Thoracic aorta (tissue), 2 donors: ENCODE data around the gene DTX3. TPM values are rescaled to one million over a fixed set of nuclear protein-coding genes. Genes with fewer than 3 reads are reported as not detected.
A peak's percentile ranks its signal among the peaks of the same experiment; 100 is the strongest.
"Not testable (repeated sequence)": the region's sequence is repeated elsewhere in the genome, so short reads cannot be mapped to it uniquely, and the experiment has no call there.

Experiments used
- ATAC-seq: fragments of 150-250 bp; one replicate; pipeline ENCODE4 v1.8.0; 2017; ENCODE audit warnings: low read depth; ENCODE audit not compliant: insufficient number of reproducible peaks, low FRiP score
- DNase-seq: peaks from one replicate; pipeline ENCODE4 v3.0.0-alpha.2; 2020; ENCODE audit warnings: low spot score
- H3K27ac ChIP-seq, 2 donors: fragments of 200-600 bp; sonication (generic); 1 replicate in 1 of 2; 2 replicates in 1 of 2; pipeline ENCODE4 v1.5.1; 2016; ENCODE audit warnings: mild to moderate bottlenecking in 2 of 2, moderate library complexity in 2 of 2
- H3K27me3 ChIP-seq: fragments of 200-600 bp; sonication (generic); replicated peaks from 2 replicates; pipeline ENCODE4 v1.6.0; 2016; ENCODE audit warnings: mild to moderate bottlenecking; ENCODE audit not compliant: insufficient read depth
- H3K36me3 ChIP-seq: fragments of 200-600 bp; sonication (generic); one replicate; pipeline ENCODE4 v1.5.1; 2016
- H3K4me1 ChIP-seq, 2 donors: fragments of 200-600 bp; sonication (generic); 1 replicate in 1 of 2; 2 replicates in 1 of 2; pipeline versions ENCODE4 v1.5.1 to v1.6.0; 2016; ENCODE audit warnings: low read depth in 2 of 2, mild to moderate bottlenecking in 1 of 2; ENCODE audit not compliant: control insufficient read depth in 1 of 2
- H3K4me3 ChIP-seq: fragments of 200-600 bp; sonication (generic); 2 replicates; pipeline ENCODE4 v1.5.1; 2016; ENCODE audit warnings: mild to moderate bottlenecking
- H3K9me3 ChIP-seq: fragments of 200-600 bp; sonication (generic); 2 replicates; pipeline ENCODE4 v1.5.1; 2016
- CTCF ChIP-seq: fragments of 200-600 bp; sonication (generic); IDR thresholded peaks from one replicate; pipeline ENCODE4 v1.5.1; 2019; ENCODE audit warnings: antibody characterized with exemption
- total RNA-seq, 2 donors: library from RNA; depleted of rRNA; stranded (reverse); fragments of >200 nt; gene quantifications; one replicate each; pipeline versions ENCODE4 v1.1.0 to v1.2.3, GENCODE V29; 2016

Gene DTX3
- total RNA-seq: 10 to 100 TPM; 37.9 to 55.1 TPM

- Histone ChIP-seq H3K27me3 (no peaks in the 10 kb centered on the region), H3K36me3 (peaks cover 32% of the 10 kb centered on the region), H3K4me3 (peak within 1 kb of the TSS; percentile 78), H3K27ac (peak within 1 kb of the TSS; percentile 97 to 98), H3K4me1 (peaks cover 0 to 31% of the 10 kb centered on the region in 2 donors), H3K9me3 (no peaks in the 10 kb centered on the region)
- peak; percentile 33 for ATAC-seq
- TF ChIP-seq CTCF: no peak
- no peak for DNase-seq
Measured at GRCh38 chr12:57604454-57604991, at the start of gene DTX3. TSS of gene DTX3 (plus strand) at chr12:57604824. CDS start at chr12:57606518, 1,694 bp downstream.

- H3K4me1 ChIP-seq: peaks cover 0 to 9% of the 10 kb centered on the region in 2 donors
- H3K9me3 ChIP-seq: no peaks in the 10 kb centered on the region
- ATAC-seq (no peak), DNase-seq (no peak)
- H3K27me3 ChIP-seq: no peaks in the 10 kb centered on the region
- no peak for TF ChIP-seq CTCF
- no peak overlapping the region for H3K4me3 ChIP-seq
- no peaks in the 10 kb centered on the region for H3K36me3 ChIP-seq
- H3K27ac ChIP-seq: no peak overlapping the region
Measured at GRCh38 chr12:57554897-57555296, 49.7 kb upstream of the DTX3 start.

- no peak for TF ChIP-seq CTCF
- H3K9me3 ChIP-seq: no peaks in the 10 kb centered on the region
- DNase-seq (no peak), ATAC-seq (no peak)
- no peaks in the 10 kb centered on the region for H3K4me1 ChIP-seq
- H3K27ac ChIP-seq: no peak overlapping the region
- H3K4me3 ChIP-seq: no peak overlapping the region
- H3K27me3 ChIP-seq: no peaks in the 10 kb centered on the region
- no peaks in the 10 kb centered on the region for H3K36me3 ChIP-seq
Measured at GRCh38 chr12:57558864-57559263, 45.8 kb upstream of the DTX3 start.

GRCh38 chr12:57560516-57560915 is 44.1 kb upstream of the DTX3 start:
- no peaks in the 10 kb centered on the region for H3K36me3 ChIP-seq
- no peak overlapping the region for H3K27ac ChIP-seq
- no peak for ATAC-seq
- H3K4me1 ChIP-seq: no peaks in the 10 kb centered on the region
- no peak overlapping the region for H3K4me3 ChIP-seq
- H3K27me3 ChIP-seq: no peaks in the 10 kb centered on the region
- DNase-seq: no peak
- H3K9me3 ChIP-seq: no peaks in the 10 kb centered on the region
- no peak for TF ChIP-seq CTCF

GRCh38 chr12:57561117-57561516 is 43.5 kb upstream of the DTX3 start:
- H3K4me1 ChIP-seq, ATAC-seq, H3K27ac ChIP-seq, DNase-seq, H3K36me3 ChIP-seq, H3K4me3 ChIP-seq, H3K9me3 ChIP-seq, H3K27me3 ChIP-seq: not testable (repeated sequence)

GRCh38 chr12:57563358-57563757 is 41.3 kb upstream of the DTX3 start:
- DNase-seq (no peak), ATAC-seq (no peak)
- TF ChIP-seq CTCF: no peak
- Histone ChIP-seq H3K27ac (no peak overlapping the region), H3K4me1 (no peaks in the 10 kb centered on the region), H3K27me3 (no peaks in the 10 kb centered on the region), H3K9me3 (no peaks in the 10 kb centered on the region), H3K36me3 (no peaks in the 10 kb centered on the region), H3K4me3 (no peak overlapping the region)
